Activated CD4-positive, alpha-beta T cell treated with anti-CD3 and anti-CD28 coated beads, Interleukin-2, amount 10 ng/mL, durations not matched to agents 24 days and 14 days (primary cell): ENCODE data around the gene SAP30BP. TPM values are rescaled to one million over a fixed set of nuclear protein-coding genes. Genes with fewer than 3 reads are reported as not detected.

Experiments used
- DNase-seq: peaks from one replicate; pipeline ENCODE4 v3.0.0; 2022
- H3K27ac Mint-ChIP-seq: one replicate; pipeline ENCODE4 v1.8.0; 2022; ENCODE audit warnings: mild to moderate bottlenecking, mixed read lengths
- H3K27me3 Mint-ChIP-seq: one replicate; pipeline ENCODE4 v1.8.0; 2022; ENCODE audit warnings: mixed read lengths
- H3K36me3 Mint-ChIP-seq: one replicate; pipeline ENCODE4 v1.8.0; 2022; ENCODE audit warnings: low read depth, mild to moderate bottlenecking, mixed read lengths
- H3K4me1 Mint-ChIP-seq: one replicate; pipeline ENCODE4 v1.8.0; 2021; ENCODE audit warnings: mixed read lengths
- H3K4me3 Mint-ChIP-seq: one replicate; pipeline ENCODE4 v1.8.0; 2022; ENCODE audit warnings: mild to moderate bottlenecking, moderate library complexity, mixed read lengths
- H3K9me3 Mint-ChIP-seq: one replicate; pipeline ENCODE4 v1.8.0; 2021; ENCODE audit warnings: mixed read lengths
- intact Hi-C: fragments of 100-400 bp; cut with micrococcal nuclease; formaldehyde crosslinking; loops from one replicate; pipeline ENCODE4 v1.15.1; 2023
- total RNA-seq: library from RNA; stranded (reverse); gene quantifications from 2 replicates; pipeline ENCODE4 v1.2.3, GENCODE V29; 2022

The SAP30BP gene
- total RNA-seq, 1 donor from 2014 or later: 109 TPM

DNA sequence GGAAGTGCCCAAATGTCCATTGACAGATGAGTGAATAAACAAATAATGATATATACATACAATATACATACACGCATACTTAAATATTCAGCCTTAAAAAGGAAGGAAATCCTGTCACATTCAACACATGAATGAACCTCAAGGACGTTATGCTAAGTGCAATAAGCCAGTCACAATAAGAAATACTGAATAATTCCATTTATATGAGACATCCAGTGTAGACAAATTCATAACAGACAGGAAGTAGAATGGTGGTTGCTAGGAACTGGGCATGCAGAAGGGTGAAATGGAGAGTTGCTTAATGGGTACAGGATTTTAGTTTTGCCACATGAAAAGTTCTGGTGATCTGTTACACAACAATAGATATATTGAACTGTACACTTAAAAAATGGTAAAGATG lies 45.3 kb downstream of the SAP30BP start:
- H3K4me3 Mint-ChIP-seq: no peak overlapping the region
- no peaks in the 10 kb centered on the region for H3K4me1 Mint-ChIP-seq

DNA sequence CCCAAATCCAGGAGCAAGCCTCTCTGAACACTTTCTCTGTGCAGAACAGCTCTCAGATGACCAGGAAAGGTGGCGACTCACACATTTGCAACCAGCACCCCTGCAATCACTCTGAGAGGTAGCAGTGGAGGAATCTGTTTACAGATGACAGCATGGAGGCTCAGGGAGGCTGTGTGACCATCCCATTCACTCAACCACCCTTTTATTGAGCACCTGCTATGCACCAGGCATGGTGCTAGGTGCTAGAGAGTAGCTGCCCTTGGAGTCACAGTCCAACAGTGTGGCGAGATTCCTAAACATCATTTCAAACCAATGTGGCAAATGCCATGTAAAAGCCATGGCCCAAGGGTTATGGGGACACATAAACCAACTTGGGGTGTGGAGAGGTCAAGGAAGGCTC lies 52.6 kb downstream of the SAP30BP start:
- Mint-ChIP-seq H3K4me3 (peak overlapping the region; percentile 81), H3K9me3 (no peaks in the 10 kb centered on the region), H3K36me3 (no peaks in the 10 kb centered on the region), H3K4me1 (peaks cover 4% of the 10 kb centered on the region), H3K27me3 (peaks cover 22% of the 10 kb centered on the region), H3K27ac (no peak overlapping the region)
- intact Hi-C loops: no loop called here
- DNase-seq: no peak

More for the DNA sequence above, 45.3 kb downstream of the SAP30BP start:
- Mint-ChIP-seq H3K36me3 (peaks cover 10% of the 10 kb centered on the region), H3K27ac (no peak overlapping the region), H3K9me3 (no peaks in the 10 kb centered on the region), H3K27me3 (peaks cover 6% of the 10 kb centered on the region)
- intact Hi-C loops: no loop called here
- no peak for DNase-seq

GRCh38 chr17:75720656-75721462 lies 53.7 kb downstream of the SAP30BP start, which contains the start of gene ITGB4:
Gene ITGB4 (plus strand): TSS chr17:75721459. CDS start chr17:75724704, 3,245 bp downstream.
- Mint-ChIP-seq H3K9me3 (no peaks in the 10 kb centered on the region), H3K36me3 (no peaks in the 10 kb centered on the region), H3K27ac (no peak within 1 kb of the TSS), H3K4me1 (peaks cover 4% of the 10 kb centered on the region), H3K27me3 (peaks cover 22% of the 10 kb centered on the region), H3K4me3 (peak within 1 kb of the TSS; percentile 81)
- DNase-seq: peak; percentile 92
- intact Hi-C loops: no loop called here

DNA sequence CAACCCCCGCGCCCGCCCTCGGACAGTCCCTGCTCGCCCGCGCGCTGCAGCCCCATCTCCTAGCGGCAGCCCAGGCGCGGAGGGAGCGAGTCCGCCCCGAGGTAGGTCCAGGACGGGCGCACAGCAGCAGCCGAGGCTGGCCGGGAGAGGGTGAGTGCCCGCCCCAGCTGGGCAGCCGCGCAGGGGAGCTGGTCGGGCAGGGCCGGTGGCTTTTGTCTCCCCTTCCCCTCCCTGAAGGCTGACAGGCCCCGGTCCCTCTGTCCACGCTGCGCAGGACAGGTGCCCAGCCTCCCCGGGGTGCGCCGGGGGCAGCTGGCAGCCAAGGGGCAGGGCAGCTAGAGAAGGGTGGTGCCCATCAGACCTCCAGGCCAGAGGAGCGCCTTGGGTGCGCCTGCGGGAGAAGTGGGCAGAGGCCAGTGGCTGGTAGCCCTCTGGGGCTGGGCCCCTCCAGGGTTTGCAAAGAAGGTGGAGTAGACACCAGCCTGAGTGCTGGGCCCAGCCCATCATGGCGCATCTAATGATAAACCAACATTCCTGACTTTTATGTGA lies 54.4 kb downstream of the SAP30BP start:
- peaks cover 4% of the 10 kb centered on the region for H3K4me1 Mint-ChIP-seq
- H3K4me3 Mint-ChIP-seq: no peak overlapping the region
- intact Hi-C loops: no loop called here

GRCh38 chr17:75722076-75722475 lies 54.9 kb downstream of the SAP30BP start:
- intact Hi-C loops: no loop called here
- Mint-ChIP-seq H3K4me3 (peak overlapping the region; percentile 30), H3K36me3 (no peaks in the 10 kb centered on the region), H3K9me3 (no peaks in the 10 kb centered on the region), H3K27me3 (peaks cover 20% of the 10 kb centered on the region), H3K27ac (no peak overlapping the region), H3K4me1 (peaks cover 4% of the 10 kb centered on the region)
- no peak for DNase-seq

More for the DNA sequence above, 54.4 kb downstream of the SAP30BP start:
- Mint-ChIP-seq H3K27ac (no peak overlapping the region), H3K36me3 (no peaks in the 10 kb centered on the region), H3K9me3 (no peaks in the 10 kb centered on the region), H3K27me3 (peaks cover 20% of the 10 kb centered on the region)
- DNase-seq: no peak

DNA sequence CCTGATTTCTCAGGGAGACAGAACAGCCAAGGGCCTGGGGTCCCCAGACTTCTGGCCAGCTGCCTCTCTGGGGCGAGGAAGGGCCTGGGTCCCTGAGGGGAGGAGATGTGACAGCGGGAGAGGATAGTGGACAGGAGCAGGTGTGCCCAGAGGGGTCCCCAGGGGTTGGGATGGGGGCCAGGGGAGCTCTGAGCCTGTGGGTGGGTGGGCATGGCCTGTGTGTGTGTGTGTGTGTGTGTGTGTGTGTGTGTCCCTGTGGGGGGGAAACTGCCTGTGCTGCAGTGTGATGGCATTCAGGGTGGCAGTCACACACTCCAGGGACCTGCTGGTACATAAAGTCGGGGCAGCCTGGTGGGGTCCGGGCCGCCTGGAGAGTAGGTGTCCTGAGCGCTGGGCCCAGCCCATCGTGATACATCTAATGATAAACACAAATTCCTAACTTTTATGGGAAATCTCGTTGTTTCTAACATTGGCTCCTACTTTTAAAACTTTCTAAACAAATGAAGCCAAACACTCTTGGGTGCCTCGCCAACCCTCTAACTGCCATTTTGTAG lies 55.5 kb downstream of the SAP30BP start:
- Mint-ChIP-seq H3K9me3 (no peaks in the 10 kb centered on the region), H3K27ac (no peak overlapping the region)
- intact Hi-C loops: no loop called here

DNA sequence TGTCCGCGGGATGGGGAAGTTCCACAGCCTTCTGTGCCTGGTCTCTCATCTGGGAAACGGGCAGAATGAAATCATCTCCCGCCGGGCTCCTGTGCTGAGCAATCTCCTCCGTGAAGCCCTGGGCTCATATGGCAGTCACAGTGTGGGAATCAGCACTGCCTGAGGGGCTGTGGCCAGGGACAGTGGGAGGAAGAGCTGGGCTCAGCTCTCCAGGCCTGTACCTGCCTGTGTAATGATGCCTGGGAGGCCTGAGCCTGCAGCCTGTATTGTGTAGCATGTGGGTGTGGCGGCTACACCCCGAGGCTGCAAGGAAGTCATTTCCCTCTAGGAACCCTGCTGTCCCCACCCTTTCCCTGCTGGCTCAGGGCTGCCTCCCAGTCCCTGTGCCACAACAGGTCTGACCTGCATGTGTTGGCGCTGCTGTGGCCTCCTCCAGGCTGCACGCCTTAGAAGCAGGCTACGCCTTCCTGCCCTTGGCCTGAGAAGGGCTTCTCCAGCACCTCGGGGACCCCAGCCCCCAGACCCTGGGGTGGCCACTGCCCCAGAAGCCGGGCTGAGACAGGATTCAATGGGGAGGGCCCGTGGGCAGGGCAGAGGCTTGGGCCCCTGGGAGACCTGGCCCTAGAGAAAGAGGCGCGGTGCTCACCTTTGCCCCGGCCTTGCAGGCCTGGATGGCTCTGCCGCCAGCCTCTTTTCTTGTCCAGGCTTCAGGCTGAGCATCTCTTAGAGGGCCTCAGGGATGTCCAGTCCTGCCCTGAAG lies 56.2 kb downstream of the SAP30BP start:
- no peak for DNase-seq
- Mint-ChIP-seq H3K27me3 (peaks cover 20% of the 10 kb centered on the region), H3K36me3 (no peaks in the 10 kb centered on the region), H3K4me1 (peaks cover 4% of the 10 kb centered on the region), H3K27ac (no peak overlapping the region), H3K4me3 (no peak overlapping the region), H3K9me3 (no peaks in the 10 kb centered on the region)
- intact Hi-C loops: no loop called here

More for the DNA sequence above, 55.5 kb downstream of the SAP30BP start:
- Mint-ChIP-seq H3K4me1 (peaks cover 4% of the 10 kb centered on the region), H3K36me3 (no peaks in the 10 kb centered on the region), H3K4me3 (no peak overlapping the region), H3K27me3 (peaks cover 20% of the 10 kb centered on the region)
- DNase-seq: no peak

DNA sequence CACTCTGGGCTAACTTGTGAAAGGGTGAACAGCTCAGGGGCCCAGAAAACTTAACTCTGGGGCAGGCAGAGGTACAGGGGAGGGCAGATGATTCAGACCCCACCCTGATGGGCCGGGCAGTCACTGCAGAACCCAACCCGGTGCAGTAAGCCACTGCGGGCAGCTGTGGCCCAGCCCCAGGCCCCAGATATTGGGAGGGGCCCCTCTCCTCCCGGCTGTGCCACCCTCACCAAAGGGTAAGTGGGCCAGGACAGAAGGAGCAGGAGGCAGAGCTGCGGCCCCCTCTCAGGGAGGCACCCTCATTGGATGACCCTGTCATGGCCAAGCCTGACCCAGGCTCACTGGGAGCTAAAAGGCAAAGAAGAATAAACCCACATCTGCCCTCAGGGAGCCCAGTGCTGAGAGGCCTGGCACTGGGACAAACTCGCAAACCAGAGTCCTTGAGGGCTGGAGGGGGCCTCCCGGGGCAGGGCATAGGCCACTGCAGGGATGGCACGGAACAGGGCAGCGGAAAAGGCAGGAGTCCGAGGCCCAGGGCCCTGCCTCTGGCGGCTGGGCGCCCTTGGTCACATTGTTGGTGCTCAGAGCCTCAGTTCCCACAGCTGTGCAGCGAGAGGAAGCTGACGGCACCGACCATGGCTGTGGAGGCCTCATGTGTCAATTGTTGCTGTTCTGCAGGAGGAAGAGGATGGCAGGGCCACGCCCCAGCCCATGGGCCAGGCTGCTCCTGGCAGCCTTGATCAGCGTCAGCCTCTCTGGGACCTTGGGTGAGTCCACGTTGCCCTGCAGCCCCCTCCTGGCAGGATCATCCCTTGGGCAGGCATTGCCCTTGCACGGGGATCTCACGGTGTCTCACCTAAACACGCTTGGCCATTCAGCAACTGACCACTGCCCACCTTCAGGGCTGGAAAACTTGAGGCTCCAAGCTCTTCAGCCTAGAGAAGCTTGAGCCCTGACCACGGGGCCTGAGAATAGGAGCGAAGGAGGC lies 57.2 kb downstream of the SAP30BP start:
- Mint-ChIP-seq H3K4me1 (peaks cover 4% of the 10 kb centered on the region), H3K36me3 (no peaks in the 10 kb centered on the region), H3K4me3 (no peak overlapping the region), H3K9me3 (no peaks in the 10 kb centered on the region), H3K27ac (no peak overlapping the region), H3K27me3 (peaks cover 13% of the 10 kb centered on the region)
- DNase-seq: no peak
- intact Hi-C loops: no loop called here

- H3K4me3 Mint-ChIP-seq: no peak overlapping the region
- intact Hi-C loops: no loop called here
- H3K36me3 Mint-ChIP-seq: no peaks in the 10 kb centered on the region
- H3K9me3 Mint-ChIP-seq: no peaks in the 10 kb centered on the region
- peaks cover 2% of the 10 kb centered on the region for H3K4me1 Mint-ChIP-seq
- H3K27me3 Mint-ChIP-seq: peaks cover 2% of the 10 kb centered on the region
- DNase-seq: no peak
- H3K27ac Mint-ChIP-seq: no peak overlapping the region
Measured at GRCh38 chr17:75725504-75725903, 58.4 kb downstream of the SAP30BP start.

GRCh38 chr17:75727391-75727790 lies 60.3 kb downstream of the SAP30BP start:
- intact Hi-C loops: no loop called here
- no peaks in the 10 kb centered on the region for H3K36me3 Mint-ChIP-seq
- H3K4me1 Mint-ChIP-seq: no peaks in the 10 kb centered on the region
- no peak for DNase-seq
- no peak overlapping the region for H3K4me3 Mint-ChIP-seq
- H3K9me3 Mint-ChIP-seq: no peaks in the 10 kb centered on the region
- no peak overlapping the region for H3K27ac Mint-ChIP-seq
- H3K27me3 Mint-ChIP-seq: no peaks in the 10 kb centered on the region

GRCh38 chr17:75729351-75729750 lies 62.2 kb downstream of the SAP30BP start:
- no peak overlapping the region for H3K27ac Mint-ChIP-seq
- H3K36me3 Mint-ChIP-seq: no peaks in the 10 kb centered on the region
- no peaks in the 10 kb centered on the region for H3K4me1 Mint-ChIP-seq
- no peak for DNase-seq
- no peak overlapping the region for H3K4me3 Mint-ChIP-seq
- H3K9me3 Mint-ChIP-seq: no peaks in the 10 kb centered on the region
- intact Hi-C loops: no loop called here
- H3K27me3 Mint-ChIP-seq: no peaks in the 10 kb centered on the region

DNA sequence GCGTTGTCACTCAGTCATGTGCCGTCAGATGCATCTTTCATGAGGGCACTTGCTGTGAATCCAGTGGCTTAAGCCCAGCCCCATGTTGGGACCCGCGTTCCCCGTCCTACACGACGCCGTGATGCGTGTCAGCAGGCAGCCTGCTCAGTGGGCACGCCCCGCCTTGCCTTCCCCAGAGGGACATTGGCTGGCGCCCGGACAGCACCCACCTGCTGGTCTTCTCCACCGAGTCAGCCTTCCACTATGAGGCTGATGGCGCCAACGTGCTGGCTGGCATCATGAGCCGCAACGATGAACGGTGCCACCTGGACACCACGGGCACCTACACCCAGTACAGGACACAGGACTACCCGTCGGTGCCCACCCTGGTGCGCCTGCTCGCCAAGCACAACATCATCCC lies 62.9 kb downstream of the SAP30BP start:
- Mint-ChIP-seq H3K27ac (no peak overlapping the region), H3K9me3 (no peaks in the 10 kb centered on the region), H3K4me1 (peaks cover 3% of the 10 kb centered on the region), H3K27me3 (no peaks in the 10 kb centered on the region), H3K4me3 (no peak overlapping the region), H3K36me3 (no peaks in the 10 kb centered on the region)
- intact Hi-C loops: no loop called here
- DNase-seq: no peak
